Parathyroid adenoma (tissue), 2 donors: ENCODE results near the gene NANOGP8.

Experiments
- H2AFZ ChIP-seq: fragments of 300-600 bp; sonication (generic); one replicate; pipeline ENCODE4 v1.7.0; 2017; ENCODE audit warnings: antibody characterized with exemption, mild to moderate bottlenecking
- H3K27ac ChIP-seq: fragments of 300-600 bp; sonication (generic); one replicate; pipeline ENCODE4 v1.7.0; 2017
- H3K27me3 ChIP-seq: fragments of 300-600 bp; sonication (generic); one replicate; pipeline ENCODE4 v1.7.0; 2017; ENCODE audit warnings: low read length; ENCODE audit not compliant: control insufficient read depth, insufficient read depth
- H3K36me3 ChIP-seq: fragments of 300-600 bp; sonication (generic); one replicate; pipeline ENCODE4 v1.7.0; 2017; ENCODE audit warnings: low read length; ENCODE audit not compliant: control insufficient read depth, insufficient read depth
- H3K4me1 ChIP-seq: fragments of 300-600 bp; sonication (generic); one replicate; pipeline ENCODE4 v1.7.0; 2017; ENCODE audit warnings: control low read depth
- H3K4me2 ChIP-seq: fragments of 300-600 bp; sonication (generic); one replicate; pipeline ENCODE4 v1.7.0; 2017; ENCODE audit warnings: low read length
- H3K4me3 ChIP-seq: fragments of 300-600 bp; sonication (generic); one replicate; pipeline ENCODE4 v1.7.0; 2017; ENCODE audit warnings: low read depth, low read length
- H3K79me2 ChIP-seq: fragments of 300-600 bp; sonication (generic); one replicate; pipeline ENCODE4 v1.7.0; 2017; ENCODE audit warnings: control low read depth
- H3K9ac ChIP-seq: fragments of 300-600 bp; sonication (generic); one replicate; pipeline ENCODE4 v1.7.0; 2017; ENCODE audit warnings: mild to moderate bottlenecking
- H3K9me3 ChIP-seq: fragments of 300-600 bp; sonication (generic); one replicate; pipeline ENCODE4 v1.7.0; 2017; ENCODE audit warnings: low read length; ENCODE audit not compliant: control insufficient read depth
- TF ChIP-seq, protein P1 (sequence below): fragments of 300-600 bp; sonication (generic); IDR thresholded peaks from one replicate; pipeline ENCODE4 v1.7.0; 2017; ENCODE audit warnings: antibody characterized with exemption, mild to moderate bottlenecking
- donor health status: primary hyperparathyroidism.

NANOGP8 gene

DNA sequence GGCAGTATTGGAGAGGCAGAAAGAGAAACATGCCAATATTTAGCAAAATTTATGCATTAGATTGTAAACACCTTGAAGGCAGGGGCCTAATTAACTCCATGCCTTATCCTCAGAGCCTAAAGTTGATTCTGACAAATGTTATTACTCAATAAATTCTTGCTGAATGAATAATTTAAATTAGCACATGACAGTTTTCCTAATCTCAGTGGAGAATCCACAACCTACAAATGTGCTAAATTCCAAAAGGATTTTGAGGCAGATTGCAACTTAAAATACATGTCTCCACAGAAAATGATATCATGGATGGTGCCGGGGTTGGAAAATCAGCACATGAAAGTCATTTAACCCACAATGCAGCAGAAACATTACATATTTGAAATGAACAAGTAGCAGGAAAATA is 41.1 kb upstream of the NANOGP8 start:
- TF ChIP-seq, protein P1, sequence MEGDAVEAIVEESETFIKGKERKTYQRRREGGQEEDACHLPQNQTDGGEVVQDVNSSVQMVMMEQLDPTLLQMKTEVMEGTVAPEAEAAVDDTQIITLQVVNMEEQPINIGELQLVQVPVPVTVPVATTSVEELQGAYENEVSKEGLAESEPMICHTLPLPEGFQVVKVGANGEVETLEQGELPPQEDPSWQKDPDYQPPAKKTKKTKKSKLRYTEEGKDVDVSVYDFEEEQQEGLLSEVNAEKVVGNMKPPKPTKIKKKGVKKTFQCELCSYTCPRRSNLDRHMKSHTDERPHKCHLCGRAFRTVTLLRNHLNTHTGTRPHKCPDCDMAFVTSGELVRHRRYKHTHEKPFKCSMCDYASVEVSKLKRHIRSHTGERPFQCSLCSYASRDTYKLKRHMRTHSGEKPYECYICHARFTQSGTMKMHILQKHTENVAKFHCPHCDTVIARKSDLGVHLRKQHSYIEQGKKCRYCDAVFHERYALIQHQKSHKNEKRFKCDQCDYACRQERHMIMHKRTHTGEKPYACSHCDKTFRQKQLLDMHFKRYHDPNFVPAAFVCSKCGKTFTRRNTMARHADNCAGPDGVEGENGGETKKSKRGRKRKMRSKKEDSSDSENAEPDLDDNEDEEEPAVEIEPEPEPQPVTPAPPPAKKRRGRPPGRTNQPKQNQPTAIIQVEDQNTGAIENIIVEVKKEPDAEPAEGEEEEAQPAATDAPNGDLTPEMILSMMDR = no peak
- Histone ChIP-seq H3K9me3 (no peaks in the 10 kb centered on the region), H3K36me3 (no peaks in the 10 kb centered on the region), H3K79me2 (no peaks in the 10 kb centered on the region), H3K4me1 (no peaks in the 10 kb centered on the region), H3K27ac (no peak overlapping the region), H2AFZ (no peak overlapping the region), H3K9ac (no peak overlapping the region), H3K4me3 (no peak overlapping the region), H3K27me3 (no peaks in the 10 kb centered on the region), H3K4me2 (no peak overlapping the region)

DNA sequence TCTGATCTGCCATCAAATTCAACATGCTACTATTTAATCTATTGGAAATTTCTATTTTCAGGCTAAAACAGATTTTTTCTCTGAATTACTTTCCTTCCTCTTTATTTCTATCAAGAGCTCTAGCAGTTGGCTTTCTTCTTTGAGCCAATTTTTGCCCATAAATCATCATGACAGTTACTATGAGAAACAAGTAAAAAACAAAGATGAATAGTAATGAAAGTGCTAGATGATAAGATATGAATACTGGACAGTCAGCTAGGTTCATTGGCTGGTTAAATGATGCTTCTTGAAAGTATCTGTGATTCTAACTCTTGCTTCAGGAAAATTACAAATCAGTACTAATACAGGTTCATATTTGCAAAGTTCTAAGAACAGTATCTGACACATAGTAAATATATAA is 38.6 kb upstream of the NANOGP8 start:
- Histone ChIP-seq H3K9ac (no peak overlapping the region), H3K4me3 (no peak overlapping the region), H3K27me3 (no peaks in the 10 kb centered on the region), H3K36me3 (no peaks in the 10 kb centered on the region), H3K4me2 (no peak overlapping the region), H3K79me2 (no peaks in the 10 kb centered on the region), H3K27ac (no peak overlapping the region), H3K4me1 (no peaks in the 10 kb centered on the region), H3K9me3 (no peaks in the 10 kb centered on the region), H2AFZ (no peak overlapping the region)
- TF ChIP-seq, protein P1 = no peak

DNA sequence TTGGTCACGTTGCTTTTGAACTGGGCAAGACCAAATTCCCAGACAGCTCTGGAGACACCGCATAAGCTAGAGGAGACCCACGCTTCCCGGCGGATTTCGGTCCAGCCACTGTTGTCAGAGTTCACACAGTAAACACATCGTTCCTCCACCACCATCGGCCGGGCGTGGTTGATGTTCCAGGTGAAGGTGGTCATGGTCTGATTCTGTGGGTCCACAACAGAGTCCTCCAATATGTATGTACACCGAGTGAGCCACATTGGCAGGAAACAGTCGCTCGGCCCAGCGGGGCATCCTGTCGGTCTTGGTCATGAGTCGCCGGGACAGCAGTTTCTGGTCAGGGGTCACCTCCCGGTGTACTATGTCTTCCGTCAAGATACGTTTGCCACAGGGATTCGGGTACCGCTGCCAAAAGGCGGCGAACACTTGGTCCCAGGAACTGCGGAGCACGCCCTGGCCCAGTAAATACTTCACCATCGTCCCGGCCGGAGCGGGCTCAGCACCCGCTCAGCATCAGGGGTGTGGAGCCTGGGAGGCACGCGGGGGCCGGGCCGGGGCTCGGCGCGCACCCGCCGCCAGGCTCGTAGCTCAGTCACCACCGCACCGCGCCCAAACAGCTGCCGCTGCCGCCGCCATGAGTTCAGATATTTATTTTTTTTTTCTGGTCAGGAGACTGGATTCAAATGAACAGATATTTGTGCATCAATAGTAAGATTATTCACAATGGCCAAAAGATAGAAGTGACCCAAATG is 36.7 kb upstream of the NANOGP8 start:
- TF ChIP-seq, protein P1 = no peak
- H2AFZ ChIP-seq = no peak overlapping the region

DNA sequence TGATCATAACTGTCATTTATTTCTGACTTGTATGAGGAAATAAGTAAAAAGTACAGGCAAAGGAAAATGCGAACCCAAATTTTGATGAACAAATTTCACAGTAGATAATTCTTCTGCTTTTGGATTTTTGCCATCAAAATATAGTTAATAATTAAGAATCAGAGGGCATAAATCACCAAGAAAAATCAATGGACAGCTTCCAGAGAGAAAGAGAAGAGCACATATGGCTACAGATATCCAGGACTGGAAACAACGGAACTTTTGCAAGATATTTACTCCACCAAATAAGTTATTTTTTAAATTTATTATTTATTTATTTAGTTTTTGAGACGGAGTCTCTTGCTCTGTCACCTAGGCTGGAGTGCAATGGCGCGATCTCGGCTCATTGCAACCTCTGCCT is 35.1 kb upstream of the NANOGP8 start:
- H3K4me3 ChIP-seq = no peak overlapping the region

More for the DNA sequence above, 36.7 kb upstream of the NANOGP8 start:
- H3K27ac ChIP-seq = no peak overlapping the region
- H3K79me2 ChIP-seq = no peaks in the 10 kb centered on the region
- no peak overlapping the region for H3K4me3 ChIP-seq
- H3K36me3 ChIP-seq = no peaks in the 10 kb centered on the region
- H3K4me2 ChIP-seq = no peak overlapping the region
- no peaks in the 10 kb centered on the region for H3K9me3 ChIP-seq
- H3K9ac ChIP-seq = no peak overlapping the region
- no peaks in the 10 kb centered on the region for H3K4me1 ChIP-seq
- no peaks in the 10 kb centered on the region for H3K27me3 ChIP-seq

More for the DNA sequence above, 35.1 kb upstream of the NANOGP8 start:
- no peaks in the 10 kb centered on the region for H3K36me3 ChIP-seq
- no peaks in the 10 kb centered on the region for H3K79me2 ChIP-seq
- H3K27me3 ChIP-seq = no peaks in the 10 kb centered on the region
- no peak overlapping the region for H3K9ac ChIP-seq
- H3K4me1 ChIP-seq = no peaks in the 10 kb centered on the region
- no peak overlapping the region for H3K4me2 ChIP-seq
- TF ChIP-seq, protein P1 = no peak
- H3K9me3 ChIP-seq = no peaks in the 10 kb centered on the region
- no peak overlapping the region for H2AFZ ChIP-seq
- no peak overlapping the region for H3K27ac ChIP-seq
